Stimulated activated CD4-positive, alpha-beta T cell treated with anti-CD3 and anti-CD28 coated beads, Interleukin-1b, Interleukin-23, amount 100 ng/mL, for 1 hour (primary cell): ENCODE data around the gene ZNF208.
"Not testable (repeated sequence)": the region's sequence is repeated elsewhere in the genome, so short reads cannot be mapped to it uniquely, and the experiment has no call there.

Experiments used
- DNase-seq, 2 donors: peaks; one replicate each; pipeline ENCODE4 v3.0.0-alpha.2; 2020; ENCODE audit warnings: low read depth in 2 of 2

The ZNF208 gene

DNA sequence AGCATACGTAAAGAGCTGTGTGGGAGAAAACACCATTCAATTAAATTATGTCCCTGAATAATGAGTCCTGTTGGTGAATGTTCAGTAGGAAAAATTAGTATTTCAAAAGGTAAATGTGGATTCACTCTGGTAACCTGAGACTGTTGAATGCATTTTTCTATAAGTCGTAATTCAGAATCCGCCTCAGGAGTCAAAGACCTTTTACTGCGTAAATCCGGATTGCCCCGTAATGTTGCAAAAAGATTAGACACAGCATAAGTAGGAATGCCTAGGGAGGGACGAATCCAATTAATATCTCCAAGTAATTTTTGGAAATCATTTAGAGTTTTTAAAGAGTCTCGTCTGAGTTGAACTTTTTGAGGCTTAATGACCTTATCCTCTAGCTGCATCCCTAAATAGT is 126.0 kb downstream of the ZNF208 start:
- not testable (repeated sequence) for DNase-seq

DNA sequence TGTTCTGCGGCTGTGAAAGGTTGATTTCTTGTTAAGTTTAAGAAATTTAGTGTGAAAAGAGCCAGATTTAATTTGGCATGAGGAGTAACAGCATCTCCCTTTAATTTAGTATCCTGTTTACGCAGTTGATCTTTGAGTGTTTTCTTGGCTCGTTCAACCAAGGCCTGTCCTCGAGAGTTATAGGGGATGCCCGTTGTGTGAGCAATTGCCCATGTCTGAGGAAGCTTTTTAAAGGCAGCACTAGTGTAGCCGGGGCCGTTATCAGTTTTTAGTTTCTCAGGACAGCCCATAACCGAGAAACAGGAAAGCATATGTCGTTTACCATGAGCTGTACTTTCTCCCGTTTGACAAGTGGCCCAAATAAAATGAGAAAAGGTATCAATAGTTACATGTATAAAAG is 127.2 kb downstream of the ZNF208 start:
- DNase-seq = no peak
